HL-60/S4 treated with retinoic acid at 250 ng/mL for 4 days and 3 days (cell line): ENCODE data around the gene METRN.

Experiments used
- in situ Hi-C: fragments of 300-500 bp; cut with MboI; formaldehyde crosslinking; loops from 2 replicates; pipeline ENCODE4 v1.7.0; 2022; ENCODE audit warnings: low sequenced_read_pairs

The METRN gene

DNA sequence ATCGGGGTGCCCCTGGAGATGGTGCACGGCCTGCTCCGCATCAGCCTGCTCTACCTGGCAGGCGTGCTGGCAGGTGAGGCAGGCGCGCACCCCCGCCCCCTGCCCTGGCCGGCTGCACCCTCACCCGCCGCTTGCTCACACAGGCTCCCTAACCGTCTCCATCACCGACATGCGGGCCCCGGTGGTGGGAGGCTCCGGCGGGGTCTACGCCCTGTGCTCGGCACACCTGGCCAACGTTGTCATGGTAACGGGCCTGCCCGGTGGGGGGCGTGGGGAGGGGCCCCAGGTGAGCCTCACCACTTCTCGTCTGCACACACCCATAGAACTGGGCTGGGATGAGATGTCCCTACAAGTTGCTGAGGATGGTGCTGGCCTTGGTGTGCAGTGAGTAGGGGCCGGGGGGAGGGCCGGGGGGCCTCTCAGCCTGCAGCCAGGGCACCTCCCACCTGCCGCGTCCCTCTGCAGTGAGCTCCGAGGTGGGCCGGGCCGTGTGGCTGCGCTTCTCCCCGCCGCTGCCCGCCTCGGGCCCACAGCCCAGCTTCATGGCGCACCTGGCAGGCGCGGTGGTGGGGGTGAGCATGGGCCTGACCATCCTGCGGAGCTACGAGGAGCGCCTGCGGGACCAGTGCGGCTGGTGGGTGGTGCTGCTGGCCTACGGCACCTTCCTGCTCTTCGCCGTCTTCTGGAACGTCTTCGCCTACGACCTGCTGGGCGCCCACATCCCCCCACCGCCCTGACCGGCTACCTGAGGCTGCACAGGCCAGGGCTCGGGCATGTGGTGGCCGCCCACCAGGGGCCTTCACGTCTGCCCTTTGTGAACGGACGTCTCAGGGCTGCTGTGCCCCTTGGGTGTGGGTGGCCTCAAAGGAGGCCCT, 37.4 kb upstream of the METRN start:
- in situ Hi-C loops: no loop called here

DNA sequence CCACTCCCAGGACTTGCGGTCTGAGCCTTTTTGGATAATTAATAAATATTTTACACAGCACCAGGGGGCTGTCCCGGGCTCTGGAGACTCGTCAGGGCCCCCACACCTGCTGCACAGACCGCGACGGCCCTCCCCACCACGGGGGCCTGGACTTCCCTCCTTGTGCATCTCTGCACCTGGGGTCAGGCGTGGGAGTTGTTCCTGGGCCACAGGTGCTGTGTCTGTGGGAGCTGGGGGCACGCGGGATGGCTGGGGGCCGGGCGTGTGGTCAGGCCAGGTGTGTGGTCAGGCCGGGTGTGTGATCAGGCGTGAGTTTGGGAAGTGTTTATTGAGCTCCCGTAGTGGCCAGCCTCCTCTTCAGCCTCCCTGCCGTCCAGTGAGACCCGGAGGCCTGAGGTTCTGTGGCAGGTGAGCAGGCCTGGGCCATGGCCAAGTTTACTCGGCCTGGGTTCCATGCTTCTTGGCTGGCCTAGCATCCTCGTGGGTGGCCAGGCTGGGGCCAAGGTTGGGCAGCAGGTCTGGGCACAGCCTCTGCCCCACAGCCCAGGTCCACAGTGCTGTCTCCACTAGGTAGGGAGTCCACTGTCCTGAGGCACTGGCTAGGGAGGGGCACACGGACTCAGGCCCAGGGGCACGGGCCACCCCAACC, 36.6 kb upstream of the METRN start:
- in situ Hi-C loops: no loop called here

DNA sequence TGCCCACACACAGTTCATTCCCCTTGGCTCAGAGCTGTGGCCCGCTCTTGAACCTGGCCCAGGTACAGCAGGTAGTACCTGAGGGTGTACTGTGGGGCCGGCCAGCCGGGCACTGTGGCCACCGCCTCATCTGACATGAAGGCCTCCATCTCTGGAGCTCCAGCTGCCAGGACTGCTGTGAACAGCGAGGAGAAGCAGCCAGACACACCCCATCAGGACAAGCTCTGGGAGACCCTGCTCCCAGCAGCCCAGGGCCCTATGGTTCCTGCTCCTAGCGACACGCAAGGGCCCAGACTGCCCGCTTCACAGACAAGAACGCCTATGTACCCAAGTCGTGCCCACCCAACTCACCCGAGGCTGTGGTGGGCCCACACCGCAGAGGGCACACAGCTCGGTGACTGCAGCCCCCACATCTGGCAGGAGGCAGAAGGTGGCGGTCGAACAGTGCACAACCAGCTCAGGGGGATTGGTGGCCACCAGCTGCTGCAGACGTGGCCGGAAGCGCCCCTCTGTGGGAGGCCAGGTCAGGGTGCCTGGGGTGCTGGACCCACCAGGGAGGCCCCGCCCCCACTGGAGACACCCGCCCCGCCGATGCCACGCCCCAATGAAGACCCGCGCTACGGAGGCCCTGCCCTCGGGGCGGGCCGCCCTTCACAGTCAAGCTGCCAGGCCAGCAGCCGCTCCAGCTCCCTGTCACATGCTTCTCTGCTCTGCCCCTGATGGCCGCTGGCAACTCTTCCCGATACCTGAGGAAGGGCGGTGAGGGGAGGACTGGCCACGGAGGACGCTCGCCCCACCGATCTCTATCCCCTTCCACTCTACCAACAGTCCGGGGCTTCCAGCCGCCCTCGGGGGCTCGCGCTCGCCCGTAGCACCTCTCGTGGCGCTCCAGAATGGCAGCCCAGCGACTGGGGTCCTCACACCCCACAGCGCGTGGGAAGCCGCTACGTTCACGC, 35.8 kb upstream of the METRN start:
- in situ Hi-C loops: no loop called here

DNA sequence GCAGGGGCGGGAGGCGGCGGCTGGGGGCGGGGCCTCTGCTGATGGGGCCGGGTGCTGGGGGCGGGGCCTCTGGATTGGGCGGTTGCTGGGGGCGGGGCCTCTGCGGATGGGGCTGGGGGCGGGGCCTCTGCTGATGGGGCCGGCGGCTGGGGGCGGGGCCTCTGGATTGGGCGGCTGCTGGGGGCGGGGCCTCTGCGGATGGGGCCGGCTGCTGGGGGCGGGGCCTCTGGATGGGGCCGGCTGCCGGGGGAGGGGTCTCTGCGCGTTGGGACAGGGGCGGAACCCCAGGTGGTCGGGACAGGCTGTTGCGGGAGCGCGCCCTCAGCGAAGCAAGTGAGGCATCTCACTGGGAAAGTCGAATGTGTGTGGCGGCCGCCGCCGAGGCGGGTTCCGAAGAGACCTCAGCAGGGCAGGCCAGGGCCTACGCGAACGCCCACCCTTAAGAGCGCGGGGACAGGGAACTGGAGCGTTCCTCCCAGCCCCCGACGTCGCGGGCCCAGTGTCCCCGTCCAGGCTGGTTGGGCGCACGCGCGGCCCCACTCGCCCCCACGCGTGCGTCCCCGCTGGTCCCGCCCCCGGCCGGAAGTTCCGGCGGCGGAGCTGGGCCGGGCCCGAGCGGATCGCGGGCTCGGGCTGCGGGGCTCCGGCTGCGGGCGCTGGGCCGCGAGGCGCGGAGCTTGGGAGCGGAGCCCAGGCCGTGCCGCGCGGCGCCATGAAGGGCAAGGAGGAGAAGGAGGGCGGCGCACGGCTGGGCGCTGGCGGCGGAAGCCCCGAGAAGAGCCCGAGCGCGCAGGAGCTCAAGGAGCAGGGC, 34.9 kb upstream of the METRN start, which contains the start of gene STUB1:
Gene STUB1 (plus strand): TSS at position 597 of the 811 bp plus-strand sequence. CDS start 116 bp downstream, at position 713.
- in situ Hi-C loops: no loop called here

DNA sequence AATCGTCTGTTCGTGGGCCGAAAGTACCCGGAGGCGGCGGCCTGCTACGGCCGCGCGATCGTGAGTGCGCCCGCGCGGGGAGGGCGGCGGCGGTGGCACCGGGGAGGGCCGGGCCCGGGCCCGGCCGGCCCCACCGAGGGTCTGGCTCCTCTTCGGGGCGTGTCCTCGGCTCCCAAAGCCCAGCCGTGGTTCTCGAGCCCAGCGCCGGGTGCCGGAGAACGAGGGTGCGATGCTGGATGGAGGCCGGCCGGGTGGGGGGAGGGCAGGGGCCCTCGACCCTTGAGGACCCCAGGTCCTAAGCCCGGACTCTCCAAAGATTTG, 34.3 kb upstream of the METRN start:
- in situ Hi-C loops: no loop called here

DNA sequence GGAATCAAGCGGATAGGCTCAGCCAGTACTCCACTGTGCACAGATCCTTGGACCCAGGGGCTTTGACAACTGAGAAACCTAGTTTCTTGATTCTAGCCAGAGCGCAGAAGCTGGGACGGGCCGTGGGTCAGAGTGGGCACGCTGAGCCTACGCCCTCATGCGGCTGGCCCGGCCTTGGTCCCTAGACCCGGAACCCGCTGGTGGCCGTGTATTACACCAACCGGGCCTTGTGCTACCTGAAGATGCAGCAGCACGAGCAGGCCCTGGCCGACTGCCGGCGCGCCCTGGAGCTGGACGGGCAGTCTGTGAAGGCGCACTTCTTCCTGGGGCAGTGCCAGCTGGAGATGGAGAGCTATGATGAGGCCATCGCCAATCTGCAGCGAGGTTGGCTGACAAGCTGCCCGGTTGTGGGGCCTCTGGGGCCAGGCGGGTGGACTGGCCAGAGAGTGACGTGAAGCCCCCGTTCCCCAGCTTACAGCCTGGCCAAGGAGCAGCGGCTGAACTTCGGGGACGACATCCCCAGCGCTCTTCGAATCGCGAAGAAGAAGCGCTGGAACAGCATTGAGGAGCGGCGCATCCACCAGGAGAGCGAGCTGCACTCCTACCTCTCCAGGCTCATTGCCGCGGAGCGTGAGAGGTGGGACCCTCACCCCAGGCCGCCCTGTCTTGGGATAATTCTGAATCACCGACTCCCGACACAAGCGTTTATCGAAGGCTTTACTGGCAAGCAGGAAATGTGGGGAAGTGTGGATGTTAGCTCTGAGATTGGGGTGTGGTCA, 33.8 kb upstream of the METRN start:
- in situ Hi-C loops: no loop called here

DNA sequence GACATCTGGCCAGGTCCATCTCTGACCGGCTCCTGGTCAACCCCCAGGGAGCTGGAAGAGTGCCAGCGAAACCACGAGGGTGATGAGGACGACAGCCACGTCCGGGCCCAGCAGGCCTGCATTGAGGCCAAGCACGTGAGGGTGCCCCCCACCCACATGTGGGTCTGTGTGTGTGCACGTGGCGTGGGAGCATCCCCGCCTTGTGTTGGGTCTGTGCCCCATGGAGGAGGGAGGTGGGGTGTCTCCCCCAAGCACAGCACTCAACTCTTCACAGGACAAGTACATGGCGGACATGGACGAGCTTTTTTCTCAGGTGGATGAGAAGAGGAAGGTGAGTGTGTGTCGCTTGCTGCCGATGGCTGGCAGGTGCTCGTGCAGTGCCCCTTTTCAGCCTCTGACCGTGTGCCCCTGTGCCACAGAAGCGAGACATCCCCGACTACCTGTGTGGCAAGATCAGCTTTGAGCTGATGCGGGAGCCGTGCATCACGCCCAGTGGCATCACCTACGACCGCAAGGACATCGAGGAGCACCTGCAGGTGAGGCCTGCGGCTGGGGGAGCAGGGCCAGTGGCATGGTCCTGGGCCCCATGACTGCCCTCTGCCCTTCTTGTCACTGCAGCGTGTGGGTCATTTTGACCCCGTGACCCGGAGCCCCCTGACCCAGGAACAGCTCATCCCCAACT, 33.0 kb upstream of the METRN start:
- in situ Hi-C loops: no loop called here

DNA sequence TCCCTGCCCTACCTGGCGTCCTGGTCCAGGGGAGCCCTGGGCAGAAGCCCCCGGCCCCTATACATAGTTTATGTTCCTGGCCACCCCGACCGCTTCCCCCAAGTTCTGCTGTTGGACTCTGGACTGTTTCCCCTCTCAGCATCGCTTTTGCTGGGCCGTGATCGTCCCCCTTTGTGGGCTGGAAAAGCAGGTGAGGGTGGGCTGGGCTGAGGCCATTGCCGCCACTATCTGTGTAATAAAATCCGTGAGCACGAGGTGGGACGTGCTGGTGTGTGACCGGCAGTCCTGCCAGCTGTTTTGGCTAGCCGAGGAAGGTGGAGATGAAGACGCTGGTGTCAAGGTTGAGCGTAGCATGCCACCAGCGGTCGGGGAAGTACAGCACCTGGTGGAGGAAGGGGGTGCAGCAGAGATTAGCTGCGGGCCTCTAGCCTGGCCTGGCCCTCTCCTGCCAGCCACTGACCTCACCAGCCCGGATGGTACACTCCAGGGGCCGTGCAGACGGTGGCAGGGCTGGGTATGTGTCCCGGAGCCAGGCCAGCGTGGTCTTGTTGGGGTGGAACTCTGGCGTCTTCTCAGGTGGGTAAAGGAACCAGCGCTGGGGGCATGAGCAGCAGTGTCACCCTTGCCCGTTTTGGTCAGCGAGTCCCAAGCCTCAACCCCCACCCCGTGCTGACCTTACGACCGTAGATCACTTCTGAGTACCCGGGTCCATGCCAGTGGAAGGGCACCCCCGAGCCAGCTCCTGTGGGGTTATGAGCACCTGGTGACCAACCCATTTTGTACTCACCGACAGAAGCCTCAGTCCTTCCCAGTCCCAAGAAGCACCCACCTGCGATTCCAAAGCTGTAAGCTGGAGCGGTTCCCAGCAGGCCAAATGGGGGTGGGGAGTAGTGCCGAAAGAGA, 32.2 kb upstream of the METRN start:
- in situ Hi-C loops: no loop called here

DNA sequence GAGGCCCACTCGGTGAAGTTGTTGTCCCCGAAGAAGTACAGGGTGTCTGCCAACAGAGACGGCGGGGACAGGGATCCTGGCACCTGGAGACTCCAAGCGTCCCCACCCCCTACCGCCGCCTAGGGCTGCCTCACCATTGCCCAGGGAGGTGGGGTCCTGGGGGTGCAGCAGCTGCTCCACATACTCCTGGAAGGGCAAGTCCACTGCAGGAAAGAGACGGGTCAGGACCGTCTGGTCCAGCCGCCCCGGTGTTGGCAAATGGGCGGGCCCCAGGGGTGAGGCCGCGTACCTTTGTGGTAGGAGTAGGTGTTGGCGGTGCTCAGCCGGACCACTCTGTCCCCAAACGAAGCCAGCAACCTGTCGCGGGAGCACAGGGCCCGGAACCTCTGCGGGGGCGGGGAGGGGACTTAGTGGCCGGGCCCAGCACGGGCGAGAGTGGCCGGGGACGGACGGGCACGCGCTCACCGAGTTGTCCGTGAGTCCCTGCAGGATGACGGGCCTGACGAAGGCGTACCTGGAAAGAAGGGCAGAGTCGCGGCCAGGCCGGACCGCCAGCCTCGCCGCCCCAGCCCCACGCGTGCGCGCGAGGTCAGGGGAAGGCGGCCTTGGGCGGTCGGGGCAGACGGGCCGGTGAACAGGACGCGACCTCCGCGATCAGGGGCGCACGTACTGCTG, 31.4 kb upstream of the METRN start:
- in situ Hi-C loops: no loop called here

DNA sequence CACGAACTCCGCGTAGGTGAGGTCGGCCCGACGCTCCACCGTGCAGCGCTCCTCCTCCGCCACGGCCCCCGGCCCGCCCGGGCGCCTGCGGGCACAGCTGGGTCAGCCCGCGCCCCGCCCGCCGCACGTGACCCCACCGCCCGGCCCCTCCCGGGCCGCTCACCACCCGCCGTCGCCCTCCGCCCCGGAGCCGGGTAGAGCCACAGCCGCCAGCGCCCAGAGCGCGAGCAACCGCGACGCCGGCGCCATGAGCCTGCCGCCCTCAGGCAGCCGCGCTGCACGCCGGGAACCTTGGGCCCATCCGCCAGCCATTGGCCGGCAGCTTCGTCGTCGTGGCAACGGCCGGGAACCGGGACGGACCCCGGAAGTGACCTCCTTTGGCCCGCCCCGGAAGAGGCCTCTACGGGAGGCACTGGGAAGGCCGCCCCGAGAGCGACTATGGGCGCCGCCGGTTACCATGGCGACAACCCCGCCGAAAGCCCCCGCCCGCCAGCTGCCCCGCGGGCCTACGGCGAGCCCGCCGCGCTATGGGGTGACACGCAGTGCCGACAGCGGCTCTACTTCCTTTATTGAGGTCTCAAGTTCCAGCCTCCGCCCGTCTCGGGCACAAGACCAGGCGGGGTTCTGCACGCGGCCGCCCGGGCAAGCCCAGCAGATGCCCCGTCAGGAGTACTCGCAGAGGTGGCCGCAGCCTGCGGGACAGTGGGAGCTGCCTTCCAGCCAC, 30.7 kb upstream of the METRN start, which contains the start of gene JMJD8:
Gene JMJD8 (minus strand): TSS at position 264 of the 724 bp plus-strand sequence. CDS start 15 bp downstream, at position 249.
- in situ Hi-C loops: no loop called here

DNA sequence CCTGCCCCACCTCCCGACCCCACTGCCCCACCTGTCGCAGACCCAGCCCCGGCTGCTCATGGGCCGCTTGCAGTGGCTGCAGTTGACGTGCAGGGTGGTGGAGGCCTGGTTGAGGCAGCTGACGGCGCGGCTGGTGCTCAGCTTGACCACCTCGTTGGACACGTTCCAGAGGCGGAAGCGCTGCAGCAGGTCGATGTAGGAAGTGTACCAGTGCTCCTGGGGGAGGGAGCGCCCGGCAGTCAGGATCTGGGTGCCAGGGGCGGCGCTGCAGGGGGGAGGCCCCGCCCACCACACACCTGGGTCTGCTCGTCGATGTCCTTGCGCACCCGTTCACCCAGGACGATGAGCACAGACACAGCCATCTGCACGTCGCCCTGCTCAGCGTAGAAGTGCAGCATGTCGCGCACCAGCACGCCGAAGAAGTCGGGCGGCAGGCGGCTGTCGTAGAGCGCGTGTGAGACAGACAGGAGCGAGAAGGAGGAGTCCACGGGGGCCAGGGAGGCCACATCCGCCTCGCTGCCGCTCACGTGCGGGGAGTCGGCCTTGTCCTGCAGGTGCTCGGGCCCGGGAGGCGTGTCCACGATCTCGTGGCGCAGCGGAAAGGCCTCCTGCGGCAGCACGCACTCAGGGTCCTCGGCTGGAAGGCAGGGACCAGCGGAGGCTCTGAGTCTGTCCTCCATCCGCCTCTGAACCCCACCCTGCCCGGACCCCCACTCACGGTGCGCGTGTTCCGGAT, 29.8 kb upstream of the METRN start:
- in situ Hi-C loops: no loop called here

DNA sequence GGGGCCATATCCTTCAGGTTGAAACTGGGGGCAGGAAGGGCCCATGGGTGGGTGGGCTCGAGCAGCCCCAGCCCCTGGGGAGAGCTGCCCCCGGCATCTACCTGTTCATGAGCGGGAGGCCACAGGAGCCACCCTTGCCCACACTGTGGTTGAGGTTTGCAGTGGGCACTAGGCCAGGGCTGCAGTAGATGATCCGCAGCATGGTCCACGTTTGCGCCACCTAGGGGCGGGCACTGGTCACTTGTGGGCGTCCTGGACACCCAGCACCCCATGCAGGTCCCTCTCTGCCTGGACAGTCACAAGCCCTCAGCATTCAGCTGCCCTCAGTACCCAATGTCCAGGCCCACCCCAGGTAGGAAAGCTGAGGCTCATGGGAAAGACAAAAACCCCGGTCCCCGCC, 29.0 kb upstream of the METRN start:
- in situ Hi-C loops: no loop called here

DNA sequence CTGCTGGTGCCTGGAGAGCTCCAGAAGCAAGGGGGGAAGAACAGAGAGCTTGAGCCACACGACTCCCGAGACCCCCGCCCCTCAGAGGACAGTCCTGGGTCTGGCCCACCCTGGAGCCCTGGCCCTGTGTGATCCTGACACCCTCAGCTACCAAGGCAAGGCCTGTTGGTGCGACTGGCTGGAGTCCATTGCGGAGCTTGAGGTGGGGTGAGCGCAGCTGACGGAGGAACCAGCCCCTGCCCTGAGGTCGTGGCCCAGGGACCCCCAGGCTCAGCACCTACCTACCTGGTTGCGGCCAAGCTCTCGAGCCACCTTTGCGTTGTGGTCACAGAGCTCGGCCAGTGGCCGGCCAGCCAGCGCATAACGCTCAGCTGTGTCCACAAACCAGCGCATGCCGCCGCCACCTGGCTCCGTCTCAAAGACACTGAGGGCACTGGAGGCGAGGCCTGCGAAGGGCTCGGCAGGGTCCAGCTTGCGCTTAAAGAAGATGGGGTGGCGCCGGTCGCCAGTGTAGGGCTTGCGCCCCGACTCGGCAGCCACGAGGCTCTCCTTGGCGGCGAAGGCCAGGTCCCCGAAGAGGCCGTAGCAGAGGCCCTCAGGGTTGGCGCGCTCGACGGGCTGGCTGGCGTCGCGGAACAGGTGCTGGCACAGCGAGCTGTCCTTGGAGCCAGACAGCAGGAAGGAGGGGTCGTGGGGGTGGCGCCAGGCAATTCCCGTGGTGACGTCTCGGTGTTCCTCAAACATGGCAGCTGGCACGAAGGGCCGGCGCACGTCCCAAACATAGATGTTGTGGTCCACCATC, 28.3 kb upstream of the METRN start:
- in situ Hi-C loops: no loop called here

DNA sequence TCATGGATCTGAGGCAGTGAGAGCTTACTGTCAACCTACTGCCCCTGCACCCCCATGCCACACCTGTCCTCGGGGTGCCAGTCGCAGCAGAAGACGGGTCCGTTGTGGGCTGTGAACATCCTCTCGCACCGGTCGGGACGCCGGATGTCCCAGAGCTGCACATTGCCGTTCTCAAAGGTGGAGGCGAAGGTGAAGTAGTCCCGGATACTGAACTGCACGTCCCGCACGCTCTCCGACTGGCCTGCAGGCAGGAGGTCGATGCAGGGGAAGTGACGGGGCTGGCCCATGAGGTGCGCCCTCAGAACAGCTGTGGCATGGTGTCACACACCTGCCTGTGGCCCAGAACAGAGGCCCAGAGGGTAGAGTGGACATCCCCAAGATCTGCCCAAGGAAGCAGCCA, 27.4 kb upstream of the METRN start:
- in situ Hi-C loops: no loop called here

DNA sequence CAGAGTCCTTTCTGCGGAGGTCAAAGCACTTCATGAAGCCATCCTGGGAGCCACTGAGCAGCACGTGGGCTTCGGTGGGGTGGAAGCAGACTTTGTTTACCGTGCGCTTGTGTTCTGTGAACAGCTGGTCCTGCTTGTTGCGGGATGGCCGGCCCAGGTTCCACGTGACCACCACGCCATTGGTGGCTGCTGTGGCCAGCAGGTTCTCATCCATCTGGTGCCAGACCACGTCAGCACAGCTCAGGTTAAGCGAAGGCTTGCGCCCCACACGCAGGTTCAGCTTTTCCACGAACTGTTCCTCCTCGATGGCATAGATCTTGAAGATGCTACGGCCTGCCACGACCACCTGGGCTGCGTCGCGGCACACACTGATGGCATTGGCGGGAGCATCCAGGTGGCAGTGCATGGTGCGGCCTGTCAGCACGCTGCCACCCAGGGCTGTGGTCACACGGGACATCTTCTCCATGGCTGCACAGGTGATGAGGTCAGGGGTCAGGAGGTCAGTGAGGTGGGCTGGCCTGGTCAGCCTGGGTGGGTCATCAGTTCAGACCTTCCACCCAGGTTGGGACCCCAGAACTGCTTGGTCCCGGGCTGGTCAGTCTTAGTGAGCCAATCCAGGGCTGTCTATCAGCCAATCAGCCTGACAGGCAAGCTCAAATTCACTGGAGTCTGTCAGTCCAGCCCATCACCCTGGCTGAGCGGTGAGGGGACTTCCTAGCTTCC, 25.6 kb upstream of the METRN start:
- in situ Hi-C loops: no loop called here
